Prostate gland (tissue), 2 donors: Measurements from ENCODE around the gene FOXP2. TPM values are rescaled to one million over a fixed set of nuclear protein-coding genes. Genes with fewer than 3 reads are reported as not detected.

Experiments
- DNase-seq: peaks from one replicate; pipeline ENCODE4 v3.0.0-alpha.2; 2019; ENCODE audit warnings: low spot score
- H3K27ac ChIP-seq, 2 donors: fragments of 200-600 bp; sonication (generic); 2 replicates each; pipeline ENCODE4 v1.5.1; 2017 to 2019
- H3K27me3 ChIP-seq: fragments of 200-600 bp; sonication (generic); replicated peaks from 2 replicates; pipeline ENCODE4 v1.5.1; 2019; ENCODE audit not compliant: insufficient read depth
- H3K36me3 ChIP-seq, 2 donors: fragments of 200-600 bp; sonication (generic); 1 replicate in 1 of 2; 2 replicates in 1 of 2; pipeline versions ENCODE4 v1.5.1 to v1.8.1; 2017 to 2019
- H3K4me1 ChIP-seq: fragments of 200-600 bp; sonication (generic); replicated peaks from 2 replicates; pipeline ENCODE4 v1.5.1; 2019
- H3K4me3 ChIP-seq, 2 donors: fragments of 200-600 bp; sonication (generic); 2 replicates each; pipeline ENCODE4 v1.5.1; 2017 to 2019
- H3K9me3 ChIP-seq: fragments of 200-600 bp; sonication (generic); 2 replicates; pipeline ENCODE4 v1.5.1; 2017
- POLR2A ChIP-seq: fragments of 450-650 bp; IDR thresholded peaks from one replicate; pipeline ENCODE4 v1.6.1; 2016; ENCODE audit warnings: antibody characterized with exemption, mild to moderate bottlenecking
- POLR2AphosphoS5 ChIP-seq: sonication (generic); formaldehyde crosslinking; IDR thresholded peaks from one replicate; pipeline ENCODE4 v1.6.1; 2017; ENCODE audit warnings: antibody characterized with exemption
- WGBS: methylation state at CpG from one replicate; pipeline ENCODE4 v1.1.5; 2018; 5-methylcytosine and 5-hydroxymethylcytosine counted together
- intact Hi-C: fragments of 100-400 bp; cut with DNase I; formaldehyde crosslinking; loops from one replicate; pipeline ENCODE4 v1.14.2; 2022
- total RNA-seq, 2 donors: library from RNA; depleted of rRNA; stranded (reverse); fragments of >200 nt; gene quantifications; one replicate each; pipeline ENCODE4 v1.1.0, GENCODE V29; 2016
- TF ChIP-seq, protein P1 (sequence below), 4 experiments: fragments of 200-600 bp in 2 of 4; fragments of 450-650 bp in 2 of 4; sonication (generic) in 2 of 4; IDR thresholded peaks; 1 replicate in 3 of 4; 2 replicates in 1 of 4; pipeline ENCODE4 v1.5.1; 2016 to 2019; ENCODE audit warnings: antibody characterized with exemption in 4 of 4, mild to moderate bottlenecking in 2 of 4, moderate library complexity in 2 of 4

Gene FOXP2
- total RNA-seq, 2 donors from 2014 or later, result 4.9 to 5.6 TPM

DNA sequence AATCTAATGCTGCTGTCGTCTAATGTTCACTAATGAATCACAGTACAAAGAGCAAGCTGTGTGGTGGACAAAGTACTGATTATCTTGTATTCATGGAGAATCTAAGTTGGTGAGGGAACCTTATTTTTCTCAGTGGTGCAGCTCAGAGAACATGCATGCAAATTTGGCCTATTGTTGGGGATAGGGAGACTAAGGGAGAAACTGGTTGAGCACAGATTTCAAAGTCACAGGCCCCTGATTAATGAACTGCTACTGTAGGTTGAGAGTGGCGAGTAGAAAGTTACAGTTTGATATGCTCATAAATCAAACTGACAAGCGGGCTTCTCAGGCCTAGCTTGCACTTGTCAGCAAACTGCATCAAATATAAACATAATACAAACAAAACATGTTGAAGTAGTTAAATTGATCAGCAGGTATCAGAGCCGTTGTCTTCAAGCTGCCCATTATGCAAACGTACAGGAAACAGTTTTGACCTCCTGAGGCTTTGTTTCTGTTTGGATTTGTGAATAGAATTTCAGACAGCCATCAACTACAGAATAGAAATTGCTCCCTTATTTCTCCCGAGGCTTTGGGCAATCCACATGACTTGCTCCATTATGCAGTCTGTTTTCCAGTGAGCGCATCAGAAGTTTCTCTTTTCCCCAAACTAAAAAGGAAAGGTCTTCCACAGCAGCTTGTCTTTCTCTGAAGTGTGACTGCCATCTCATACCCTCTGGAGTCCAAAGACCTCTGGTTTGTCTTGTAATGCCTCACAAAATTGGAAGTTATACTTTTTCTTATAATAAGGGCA lies 215.8 kb downstream of the FOXP2 start:
- Histone ChIP-seq H3K27ac (no peak overlapping the region), H3K4me3 (no peak overlapping the region), H3K36me3 (no peaks in the 10 kb centered on the region), H3K4me1 (no peaks in the 10 kb centered on the region), H3K9me3 (no peaks in the 10 kb centered on the region), H3K27me3 (no peaks in the 10 kb centered on the region)
- TF ChIP-seq, protein P1, sequence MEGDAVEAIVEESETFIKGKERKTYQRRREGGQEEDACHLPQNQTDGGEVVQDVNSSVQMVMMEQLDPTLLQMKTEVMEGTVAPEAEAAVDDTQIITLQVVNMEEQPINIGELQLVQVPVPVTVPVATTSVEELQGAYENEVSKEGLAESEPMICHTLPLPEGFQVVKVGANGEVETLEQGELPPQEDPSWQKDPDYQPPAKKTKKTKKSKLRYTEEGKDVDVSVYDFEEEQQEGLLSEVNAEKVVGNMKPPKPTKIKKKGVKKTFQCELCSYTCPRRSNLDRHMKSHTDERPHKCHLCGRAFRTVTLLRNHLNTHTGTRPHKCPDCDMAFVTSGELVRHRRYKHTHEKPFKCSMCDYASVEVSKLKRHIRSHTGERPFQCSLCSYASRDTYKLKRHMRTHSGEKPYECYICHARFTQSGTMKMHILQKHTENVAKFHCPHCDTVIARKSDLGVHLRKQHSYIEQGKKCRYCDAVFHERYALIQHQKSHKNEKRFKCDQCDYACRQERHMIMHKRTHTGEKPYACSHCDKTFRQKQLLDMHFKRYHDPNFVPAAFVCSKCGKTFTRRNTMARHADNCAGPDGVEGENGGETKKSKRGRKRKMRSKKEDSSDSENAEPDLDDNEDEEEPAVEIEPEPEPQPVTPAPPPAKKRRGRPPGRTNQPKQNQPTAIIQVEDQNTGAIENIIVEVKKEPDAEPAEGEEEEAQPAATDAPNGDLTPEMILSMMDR (IDR thresholded peaks at IDR 0.05), result no peak
- TF ChIP-seq POLR2AphosphoS5 (no peak), POLR2A (no peak)
- intact Hi-C loops, result no loop called here
- WGBS, result 68% methylated on average over 7 of the region's 7 CpGs
- DNase-seq, result no peak

DNA sequence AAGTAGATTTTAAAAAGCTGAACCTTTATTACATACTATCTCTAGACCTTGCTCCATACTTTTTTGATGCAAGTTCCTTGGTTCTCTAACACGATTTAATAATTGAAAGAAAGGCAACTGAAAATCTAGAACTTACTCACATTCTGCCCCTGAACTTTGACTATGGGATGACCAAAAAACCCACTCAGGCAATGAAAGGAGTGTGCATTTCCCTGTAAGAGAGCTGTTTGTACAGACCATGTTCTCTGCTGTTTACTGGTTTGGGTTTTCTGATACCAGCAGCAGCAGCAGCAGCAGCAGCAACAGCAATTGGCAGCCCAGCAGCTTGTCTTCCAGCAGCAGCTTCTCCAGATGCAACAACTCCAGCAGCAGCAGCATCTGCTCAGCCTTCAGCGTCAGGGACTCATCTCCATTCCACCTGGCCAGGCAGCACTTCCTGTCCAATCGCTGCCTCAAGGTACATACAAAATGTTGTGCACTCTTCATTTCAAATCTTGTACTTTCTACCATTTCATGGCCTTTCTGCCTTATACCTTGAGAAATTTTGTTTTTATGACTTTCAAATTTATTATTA lies 216.7 kb downstream of the FOXP2 start:
- WGBS, result 83% methylated on average over 3 of the region's 3 CpGs
- TF ChIP-seq POLR2AphosphoS5, result no peak
- Histone ChIP-seq H3K4me3 (no peak overlapping the region), H3K27ac (no peak overlapping the region), H3K36me3 (no peaks in the 10 kb centered on the region), H3K27me3 (no peaks in the 10 kb centered on the region), H3K9me3 (no peaks in the 10 kb centered on the region), H3K4me1 (no peaks in the 10 kb centered on the region)
- no peak for DNase-seq
- intact Hi-C loops, result no loop called here

DNA sequence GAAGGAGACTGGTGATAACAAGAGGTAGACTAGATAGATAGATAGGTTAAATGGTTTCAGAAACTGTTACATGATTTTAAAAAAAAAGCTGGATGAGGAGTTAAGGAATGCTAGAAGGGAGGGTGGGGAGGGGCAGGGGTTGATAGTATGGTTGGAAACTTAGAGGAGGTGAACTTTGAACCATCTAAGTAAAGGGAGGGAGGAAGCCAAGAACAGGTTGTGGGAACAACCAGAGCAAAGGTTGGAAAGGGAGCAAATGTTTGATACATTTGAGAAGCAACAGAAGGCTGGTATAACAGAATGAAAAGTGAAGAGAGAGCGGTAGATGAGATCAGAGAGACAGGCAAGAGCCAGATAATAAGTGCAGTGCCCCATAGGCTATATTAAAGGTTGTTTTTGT lies 224.8 kb downstream of the FOXP2 start:
- H3K9me3 ChIP-seq, result no peaks in the 10 kb centered on the region
- no peak for DNase-seq
- no peaks in the 10 kb centered on the region for H3K4me1 ChIP-seq
- intact Hi-C loops, result no loop called here
- no peaks in the 10 kb centered on the region for H3K27me3 ChIP-seq
- no peak overlapping the region for H3K27ac ChIP-seq
- H3K36me3 ChIP-seq, result no peaks in the 10 kb centered on the region
- H3K4me3 ChIP-seq, result no peak overlapping the region
- WGBS, result 100% methylated on average over 1 of the region's 1 CpG
- TF ChIP-seq POLR2A (no peak), POLR2AphosphoS5 (no peak)
- TF ChIP-seq, protein P1 (IDR thresholded peaks at IDR 0.05), result no peak

DNA sequence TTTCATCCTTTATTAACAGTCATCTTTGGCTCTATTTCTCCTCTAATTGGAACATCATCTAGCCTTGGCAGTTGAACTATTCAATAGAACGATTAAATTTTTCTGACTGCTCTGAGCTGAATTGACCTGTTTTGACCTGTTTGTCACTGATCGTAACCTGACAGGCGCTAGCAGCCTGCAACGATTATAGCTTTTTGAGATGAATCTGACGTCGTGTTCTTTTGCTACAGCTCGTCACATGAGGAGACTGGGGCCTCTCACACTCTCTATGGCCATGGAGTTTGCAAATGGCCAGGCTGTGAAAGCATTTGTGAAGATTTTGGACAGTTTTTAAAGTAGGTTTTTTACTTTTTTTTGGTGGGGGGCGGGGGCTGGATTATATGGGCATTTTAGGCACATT lies 229.8 kb downstream of the FOXP2 start:
- Histone ChIP-seq H3K27ac (no peak overlapping the region), H3K36me3 (no peaks in the 10 kb centered on the region), H3K4me1 (no peaks in the 10 kb centered on the region), H3K27me3 (no peaks in the 10 kb centered on the region), H3K9me3 (no peaks in the 10 kb centered on the region), H3K4me3 (no peak overlapping the region)
- WGBS, result 67% methylated on average over 8 of the region's 8 CpGs
- TF ChIP-seq POLR2AphosphoS5, result no peak
- TF ChIP-seq, protein P1 (IDR thresholded peaks at IDR 0.05), result no peak
- TF ChIP-seq POLR2A, result no peak
- intact Hi-C loops, result no loop called here
- DNase-seq, result no peak

DNA sequence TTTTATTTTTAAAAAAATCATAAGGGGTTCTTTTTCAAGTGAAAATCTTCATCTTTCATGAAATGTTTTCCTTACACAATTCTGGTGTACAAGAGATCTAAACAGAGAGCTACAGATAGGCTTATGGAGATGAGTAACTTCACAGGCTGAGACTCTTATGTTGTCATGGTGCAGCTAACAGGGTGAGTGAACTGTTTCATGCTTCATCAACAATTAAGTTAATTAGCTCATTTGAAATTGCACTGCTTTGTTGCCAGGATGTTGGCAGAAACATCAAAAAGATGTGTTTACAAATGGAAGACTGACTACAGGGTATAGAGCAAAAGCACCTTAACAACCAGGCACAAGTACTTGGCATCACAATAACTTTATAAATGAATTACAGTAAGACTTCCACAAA lies 230.8 kb downstream of the FOXP2 start:
- H3K4me1 ChIP-seq, result no peaks in the 10 kb centered on the region
- no peaks in the 10 kb centered on the region for H3K9me3 ChIP-seq
- TF ChIP-seq, protein P1 (IDR thresholded peaks at IDR 0.05), result no peak
- TF ChIP-seq POLR2A (no peak), POLR2AphosphoS5 (no peak)
- no peaks in the 10 kb centered on the region for H3K36me3 ChIP-seq
- intact Hi-C loops, result no loop called here
- DNase-seq, result no peak
- H3K27ac ChIP-seq, result no peak overlapping the region
- no peak overlapping the region for H3K4me3 ChIP-seq
- no peaks in the 10 kb centered on the region for H3K27me3 ChIP-seq
